NOMO-1 treated with DMSO at 0.1 percent for 48 hours (cell line): ENCODE results near the gene STIM1.
A peak's percentile ranks its signal among the peaks of the same experiment; 100 is the strongest.
"Not testable (repeated sequence)": the region's sequence is repeated elsewhere in the genome, so short reads cannot be mapped to it uniquely, and the experiment has no call there.

ENCODE experiments used
- DNase-seq: peaks from one replicate; lab custom pipeline; 2025; ENCODE audit not compliant: unreplicated experiment; lab: John Stamatoyannopoulos, UW

The STIM1 gene

GRCh38 chr11:4017129-4017528 lies 161.7 kb downstream of the STIM1 start:
- DNase-seq, result no peak

- no peak for DNase-seq
Measured at GRCh38 chr11:4018641-4019040, 163.2 kb downstream of the STIM1 start.

DNA sequence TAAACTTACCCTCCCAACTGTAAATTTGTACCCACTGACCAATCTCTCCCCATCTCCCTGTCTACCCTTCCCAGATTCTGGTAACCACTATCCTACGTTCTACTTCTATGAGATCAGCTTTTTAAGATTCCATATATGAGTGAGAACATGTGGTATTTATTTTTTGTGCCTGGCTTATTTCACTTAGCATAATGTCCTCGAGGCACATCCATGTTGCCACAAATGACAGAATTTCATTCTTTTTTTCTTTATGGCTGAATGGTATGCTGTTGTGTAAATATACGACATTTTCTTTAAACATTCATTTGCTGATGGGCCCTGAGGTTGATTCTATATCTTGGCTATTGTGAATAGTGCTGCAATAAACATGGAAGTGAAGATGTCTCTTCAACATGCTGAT lies 164.4 kb downstream of the STIM1 start:
- no peak for DNase-seq

GRCh38 chr11:4022669-4023068 lies 167.2 kb downstream of the STIM1 start:
- DNase-seq, result no peak

- DNase-seq, result no peak
Measured at GRCh38 chr11:4025248-4025966, 169.9 kb downstream of the STIM1 start.

GRCh38 chr11:4025967-4026324 lies 170.5 kb downstream of the STIM1 start:
- DNase-seq, result no peak

DNA sequence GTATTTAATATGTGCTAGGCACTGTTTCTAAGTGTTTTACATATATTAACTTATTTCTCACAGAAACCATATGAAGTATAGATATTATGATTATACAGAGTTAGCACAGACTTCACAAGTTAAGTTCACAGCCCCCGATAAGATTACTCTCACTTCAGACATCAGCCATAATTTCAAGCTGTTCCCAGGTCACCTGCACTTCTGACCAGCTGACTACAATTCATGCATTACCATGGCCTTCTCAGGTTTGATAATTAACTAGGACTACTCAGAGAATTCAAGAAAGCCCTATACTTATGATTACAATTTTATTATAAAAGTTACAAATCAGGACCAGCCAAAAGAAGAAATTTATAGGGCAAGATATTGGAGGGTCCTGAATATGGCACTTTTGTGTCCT lies 170.9 kb downstream of the STIM1 start:
- DNase-seq, result no peak

- DNase-seq, result no peak
Measured at GRCh38 chr11:4027746-4028145, 172.3 kb downstream of the STIM1 start.

DNA sequence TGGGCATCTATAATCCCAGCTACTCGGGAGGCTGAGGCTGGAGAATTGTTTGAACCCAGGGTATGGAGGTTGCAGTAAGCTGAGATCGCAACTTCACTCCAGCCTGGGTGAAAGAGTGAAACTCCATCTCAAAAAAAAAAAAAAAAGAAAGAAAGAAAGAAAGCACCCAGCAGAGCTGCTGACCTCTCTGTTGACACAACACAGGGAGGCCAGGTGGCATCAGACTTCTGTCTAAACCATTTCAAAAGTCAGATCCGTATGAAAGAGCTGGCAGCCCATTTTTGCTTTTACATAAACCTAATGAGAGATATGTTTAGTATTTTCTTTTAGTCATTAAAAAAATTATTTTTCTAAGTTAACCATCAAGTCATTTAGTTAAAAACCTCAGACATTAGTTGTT lies 174.7 kb downstream of the STIM1 start:
- no peak for DNase-seq

GRCh38 chr11:4032097-4032496 lies 176.6 kb downstream of the STIM1 start:
- no peak for DNase-seq

GRCh38 chr11:4035985-4036384 lies 180.5 kb downstream of the STIM1 start:
- no peak for DNase-seq

GRCh38 chr11:4039011-4039410 lies 183.5 kb downstream of the STIM1 start:
- no peak for DNase-seq

DNA sequence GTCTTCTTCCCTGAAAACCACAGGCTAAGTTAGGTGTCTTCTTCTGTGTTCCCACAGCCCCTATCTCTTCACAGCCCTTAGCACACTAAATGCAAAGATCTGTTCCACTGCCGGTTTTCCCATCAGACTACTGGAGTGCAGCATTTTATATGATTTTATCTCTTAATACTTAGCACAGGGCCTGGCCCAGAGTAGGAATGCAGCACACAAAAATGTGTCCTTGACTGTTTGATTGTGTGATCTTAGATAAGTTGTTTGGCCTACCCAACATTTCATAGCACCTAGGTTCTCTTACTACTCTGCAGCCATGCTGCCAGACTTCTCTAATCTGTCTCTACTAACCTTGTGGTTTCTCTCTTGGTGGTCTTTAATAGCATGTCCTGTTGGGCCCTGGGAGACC lies 185.0 kb downstream of the STIM1 start:
- no peak for DNase-seq

DNA sequence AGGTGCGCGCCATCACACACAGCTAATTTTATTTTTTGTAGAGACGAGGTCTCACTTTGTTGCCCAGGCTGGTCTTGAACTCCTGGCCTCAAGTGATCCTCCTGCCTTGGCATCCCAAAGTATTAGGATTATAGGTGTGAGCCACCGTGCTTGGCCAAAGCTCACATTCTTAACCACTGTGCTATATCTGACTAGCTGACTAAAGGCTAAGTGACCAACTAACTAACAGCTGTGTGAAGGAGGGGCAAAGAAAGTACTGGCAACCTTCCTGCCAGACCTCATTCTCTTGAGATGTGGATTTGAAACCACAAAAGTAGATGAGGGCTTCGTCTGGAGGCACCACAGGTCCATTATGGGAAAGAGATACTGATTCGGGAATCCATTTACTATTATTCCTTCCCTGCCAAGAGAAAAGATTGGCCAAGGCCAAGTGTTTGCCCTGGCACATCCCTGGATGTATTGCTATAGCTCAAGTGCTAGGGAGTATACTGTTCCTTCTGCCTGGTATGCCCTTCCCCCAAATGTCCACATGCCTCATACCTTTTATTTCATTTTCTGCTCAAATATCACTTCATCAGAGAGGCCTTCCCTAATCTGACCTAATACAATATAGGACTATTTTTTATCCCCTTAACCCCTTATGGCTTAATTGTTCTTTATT lies 186.4 kb downstream of the STIM1 start:
- no peak for DNase-seq

DNA sequence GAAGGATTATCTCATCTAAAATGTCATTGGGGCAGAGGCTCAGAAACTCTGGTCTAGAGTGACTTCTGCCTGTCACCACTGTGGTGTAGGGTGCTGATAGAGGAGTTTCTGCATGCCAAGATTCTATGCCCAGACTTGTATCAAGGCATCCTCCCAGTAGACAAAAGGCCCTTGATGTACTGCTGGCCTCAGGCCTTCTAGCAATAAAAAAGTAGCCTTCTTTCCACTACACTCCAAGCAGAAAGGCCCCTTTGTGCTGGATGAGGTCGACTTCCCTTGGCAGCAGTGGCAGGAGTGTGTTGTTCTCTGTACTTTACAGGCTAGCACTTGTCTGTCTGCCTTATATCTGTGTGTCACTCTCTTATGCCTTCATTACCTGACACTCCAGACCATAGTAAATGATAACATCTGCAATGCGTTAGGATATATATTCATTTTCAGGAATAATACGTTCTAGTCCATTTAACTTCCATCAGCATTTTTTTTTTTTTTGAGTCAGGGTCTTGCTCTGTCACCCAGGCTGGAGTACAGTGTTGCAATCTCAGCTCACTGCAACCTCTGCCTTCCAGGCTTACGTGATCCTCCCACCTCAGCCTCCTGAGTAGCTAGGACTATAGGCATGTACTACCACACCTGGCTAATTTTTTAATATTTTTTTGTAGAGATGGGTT lies 189.6 kb downstream of the STIM1 start:
- DNase-seq, result no peak

GRCh38 chr11:4048340-4048739 lies 192.9 kb downstream of the STIM1 start:
- no peak for DNase-seq

- peak; percentile 95 for DNase-seq
Measured at GRCh38 chr11:4049006-4049405, 193.5 kb downstream of the STIM1 start.

DNA sequence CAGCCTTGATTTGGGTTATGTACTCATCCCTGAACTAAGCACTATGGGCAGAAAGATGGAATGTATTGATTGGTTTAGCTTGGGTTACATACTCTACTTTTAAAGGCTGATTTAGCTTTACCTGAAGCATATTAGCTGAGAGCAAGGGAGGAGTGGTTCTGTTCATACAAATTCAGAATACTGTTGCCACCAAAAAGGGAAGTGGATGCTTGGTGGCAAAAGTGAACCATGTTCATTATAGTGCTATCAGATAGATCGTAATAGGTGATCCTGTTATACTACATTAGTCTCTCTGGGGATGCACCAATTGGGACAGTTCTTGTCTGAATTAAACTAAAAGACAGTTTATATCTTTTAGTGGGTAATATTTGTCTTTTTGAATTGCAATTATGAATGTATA lies 194.7 kb downstream of the STIM1 start:
- peak; percentile 59 for DNase-seq

- DNase-seq, result not testable (repeated sequence)
Measured at GRCh38 chr11:4053200-4053599, 197.7 kb downstream of the STIM1 start.

DNA sequence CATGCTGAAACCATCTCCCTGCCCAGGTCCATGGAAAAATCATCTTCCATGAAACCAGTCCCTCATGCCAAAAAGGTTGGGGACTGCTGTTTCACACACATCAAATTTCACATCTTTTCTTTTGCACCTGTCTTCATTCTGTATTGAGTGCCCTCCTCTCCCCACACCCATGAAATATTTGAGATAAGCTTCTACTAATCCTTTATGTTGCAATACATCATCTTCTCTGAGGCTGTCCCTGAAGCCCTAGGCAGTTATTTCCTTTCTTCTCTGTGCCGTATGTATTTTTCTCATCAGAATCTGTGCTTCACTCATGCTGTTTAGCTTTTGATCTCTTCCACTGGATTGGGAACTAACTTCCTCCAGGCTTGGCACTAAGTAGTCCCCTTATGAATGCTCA lies 199.2 kb downstream of the STIM1 start:
- DNase-seq, result no peak

DNA sequence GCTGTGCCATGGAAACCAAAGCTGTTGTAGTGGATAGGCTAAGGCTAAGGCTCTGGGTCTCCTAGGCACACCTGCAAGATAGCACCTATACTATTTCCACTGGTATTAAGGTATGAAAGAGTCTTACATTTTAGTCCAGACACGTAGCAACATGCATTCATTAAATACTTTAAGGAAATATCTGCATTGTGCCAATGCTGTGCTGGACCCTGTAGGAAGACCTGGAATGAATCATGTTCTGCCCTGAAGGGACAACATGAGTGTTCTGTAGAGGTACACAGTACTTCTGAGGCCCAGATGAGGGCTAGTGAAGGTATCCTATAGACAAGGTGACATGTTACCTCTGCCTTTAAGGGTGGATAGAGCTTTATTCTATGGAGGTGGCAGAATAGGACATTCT lies 204.0 kb downstream of the STIM1 start:
- DNase-seq, result no peak

DNA sequence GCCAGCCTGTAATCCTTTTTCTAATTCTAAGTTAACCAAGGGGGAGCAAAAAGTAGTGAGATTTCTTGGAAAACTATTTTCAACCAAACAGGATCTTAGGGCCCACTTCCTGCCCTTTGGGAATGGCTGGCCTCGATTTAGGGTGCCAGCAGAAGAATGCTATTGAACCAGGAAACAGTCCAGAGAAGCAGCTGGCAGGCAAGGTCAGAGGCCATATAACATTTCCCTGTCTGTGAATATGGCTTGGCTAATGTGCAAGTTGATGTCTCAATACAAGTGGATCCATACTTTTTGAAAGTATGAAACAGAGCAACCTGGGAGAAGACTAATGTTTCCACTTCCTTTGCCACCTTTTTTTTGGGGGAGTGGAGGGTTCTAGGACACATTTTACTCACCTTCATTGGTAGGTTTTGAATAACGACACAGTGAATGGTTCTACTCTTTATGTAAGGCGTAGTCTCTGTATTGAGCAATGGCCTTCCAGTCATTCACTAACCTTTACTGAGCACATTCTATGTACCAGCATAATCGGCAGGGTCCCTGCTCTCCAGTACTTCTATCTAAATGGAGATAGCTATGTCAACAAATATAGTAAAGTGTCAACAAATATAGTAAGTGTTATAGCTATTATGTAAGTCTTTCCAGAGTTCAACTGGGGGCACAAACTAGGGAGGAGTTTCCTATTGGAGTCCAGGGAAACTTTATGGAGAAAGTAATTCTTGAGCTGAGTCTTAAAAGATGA lies 204.9 kb downstream of the STIM1 start:
- DNase-seq, result no peak
